BJ (cell line): ENCODE data around the gene ADARB1. TPM values are rescaled to one million over a fixed set of nuclear protein-coding genes. Genes with fewer than 3 reads are reported as not detected.

Experiments
- CTCF ChIA-PET: fragments of 350-600 bp; formaldehyde crosslinking; extraction: SDS; loops from one replicate; lab custom pipeline; 2021; ENCODE audit warnings: antibody characterized with exemption, inconsistent platforms; lab: Yijun Ruan, JAX
- POLR2A ChIA-PET: fragments of 300-600 bp; sonication (Branson Sonifier 250); formaldehyde crosslinking; extraction: SDS; loops from one replicate; lab custom pipeline; 2021; ENCODE audit warnings: antibody characterized with exemption; lab: Charles Lee
- DNase-seq: peaks from one replicate; pipeline ENCODE4 v3.0.0-alpha.2; 2011; ENCODE audit warnings: low read depth
- H3K27me3 ChIP-seq: 2 replicates; pipeline ENCODE4 v1.6.0; 2011; ENCODE audit warnings: low read length; ENCODE audit not compliant: control insufficient read depth, insufficient read depth
- H3K36me3 ChIP-seq: 2 replicates; pipeline ENCODE4 v1.5.1; 2011; ENCODE audit warnings: low read length; ENCODE audit not compliant: control insufficient read depth, insufficient read depth
- H3K4me3 ChIP-seq: 2 replicates; pipeline ENCODE4 v1.5.1; 2011; ENCODE audit warnings: low read depth, mild to moderate bottlenecking, control low read depth, low read length
- polyA plus RNA-seq: library from polyadenylated mRNA; depleted of rRNA; stranded (reverse); fragments of >200 nt; gene quantifications from 2 replicates; pipeline ENCODE4 v1.2.3, GENCODE V29; 2011
- TF ChIP-seq, protein P1 (sequence below): IDR thresholded peaks from 2 replicates; pipeline ENCODE4 v1.5.1; 2011; ENCODE audit warnings: low read depth, mild to moderate bottlenecking, control low read depth, inconsistent platforms, low read length, moderate library complexity; ENCODE audit not compliant: insufficient read depth

Gene ADARB1
- polyA plus RNA-seq, 1 experiment, result 10.9 TPM

DNA sequence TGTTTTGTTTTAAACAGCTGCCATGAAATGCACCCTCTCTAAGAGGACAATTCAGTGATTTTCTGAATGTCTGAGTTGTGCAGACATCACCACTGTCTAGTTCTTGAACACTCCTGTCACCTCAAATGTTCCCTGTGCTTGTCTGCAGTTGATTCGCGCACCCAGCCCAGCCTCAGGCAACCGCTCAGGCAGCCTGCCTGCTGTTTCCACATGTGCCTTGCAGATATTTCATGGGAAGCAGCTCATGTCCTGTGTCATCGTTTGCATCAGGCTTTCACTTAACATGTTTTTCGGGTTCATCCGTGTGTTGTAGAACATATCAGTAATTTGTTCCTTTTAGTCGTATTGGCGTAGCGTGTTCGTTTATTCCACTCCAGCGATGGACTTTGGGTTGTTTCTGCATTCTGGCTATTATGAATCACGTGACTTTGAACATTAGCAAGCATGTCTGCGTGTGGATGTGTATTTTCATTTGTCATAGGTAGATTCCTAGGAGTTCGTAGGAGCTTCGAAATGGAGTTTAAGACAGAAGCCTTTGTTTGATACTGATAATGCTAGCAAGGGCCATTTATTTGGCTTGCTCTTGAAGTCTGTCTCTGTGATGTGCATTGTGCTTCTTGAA is 12.1 kb downstream of the ADARB1 start:
- POLR2A ChIA-PET, result no interaction called here
- DNase-seq, result no peak

DNA sequence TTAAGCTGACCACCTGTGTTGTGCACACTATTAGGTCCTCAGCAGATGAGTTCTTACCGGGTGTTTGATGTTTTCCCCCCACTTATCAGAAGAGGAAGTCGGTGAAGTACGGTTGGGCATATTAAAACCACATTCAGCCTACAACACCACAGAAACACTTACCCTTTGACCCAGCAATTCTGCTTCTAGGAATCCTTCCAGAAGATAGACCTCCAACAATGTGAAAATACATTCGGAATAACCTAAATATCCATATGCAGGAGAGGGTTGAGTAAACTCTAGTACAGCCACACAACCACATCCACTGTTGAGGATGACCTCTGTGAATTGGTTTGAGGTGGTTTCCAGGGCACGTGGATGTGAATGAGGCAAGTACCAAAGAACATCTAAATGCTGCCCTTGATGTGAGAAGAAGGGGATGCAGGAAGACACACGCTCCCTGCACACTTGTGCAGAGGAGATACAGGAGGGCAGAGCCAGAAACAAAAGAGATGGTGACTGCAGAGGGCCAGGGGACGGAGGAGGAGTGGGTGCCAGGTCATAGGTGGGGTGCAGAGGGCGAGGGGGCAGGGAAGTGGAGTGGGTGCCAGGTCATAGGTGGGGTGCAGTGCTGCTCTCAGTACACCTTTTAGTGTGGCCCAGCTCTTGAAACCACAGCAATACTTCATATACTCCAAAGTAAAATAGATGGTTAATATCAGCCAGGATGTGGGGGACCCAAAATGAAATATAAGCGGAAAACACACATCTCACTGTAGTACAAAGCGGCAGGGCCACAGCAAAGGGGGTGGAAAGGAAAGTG is 12.8 kb downstream of the ADARB1 start:
- Histone ChIP-seq H3K36me3 (no peaks in the 10 kb centered on the region), H3K27me3 (no peaks in the 10 kb centered on the region), H3K4me3 (no peak overlapping the region)
- DNase-seq, result no peak
- TF ChIP-seq, protein P1, sequence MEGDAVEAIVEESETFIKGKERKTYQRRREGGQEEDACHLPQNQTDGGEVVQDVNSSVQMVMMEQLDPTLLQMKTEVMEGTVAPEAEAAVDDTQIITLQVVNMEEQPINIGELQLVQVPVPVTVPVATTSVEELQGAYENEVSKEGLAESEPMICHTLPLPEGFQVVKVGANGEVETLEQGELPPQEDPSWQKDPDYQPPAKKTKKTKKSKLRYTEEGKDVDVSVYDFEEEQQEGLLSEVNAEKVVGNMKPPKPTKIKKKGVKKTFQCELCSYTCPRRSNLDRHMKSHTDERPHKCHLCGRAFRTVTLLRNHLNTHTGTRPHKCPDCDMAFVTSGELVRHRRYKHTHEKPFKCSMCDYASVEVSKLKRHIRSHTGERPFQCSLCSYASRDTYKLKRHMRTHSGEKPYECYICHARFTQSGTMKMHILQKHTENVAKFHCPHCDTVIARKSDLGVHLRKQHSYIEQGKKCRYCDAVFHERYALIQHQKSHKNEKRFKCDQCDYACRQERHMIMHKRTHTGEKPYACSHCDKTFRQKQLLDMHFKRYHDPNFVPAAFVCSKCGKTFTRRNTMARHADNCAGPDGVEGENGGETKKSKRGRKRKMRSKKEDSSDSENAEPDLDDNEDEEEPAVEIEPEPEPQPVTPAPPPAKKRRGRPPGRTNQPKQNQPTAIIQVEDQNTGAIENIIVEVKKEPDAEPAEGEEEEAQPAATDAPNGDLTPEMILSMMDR, result no peak
- POLR2A ChIA-PET, result no interaction called here
- CTCF ChIA-PET, result interaction anchor here (0.7 to 2.2 kb wide), 3 partner anchors 11 to 18 kb away, joined by 3 to 6 read pairs (median 3); no protein-coding TSS in a partner anchor

More for the DNA sequence above, 12.1 kb downstream of the ADARB1 start:
- Histone ChIP-seq H3K27me3 (no peaks in the 10 kb centered on the region), H3K4me3 (no peak overlapping the region), H3K36me3 (no peaks in the 10 kb centered on the region)
- CTCF ChIA-PET, result interaction anchor here (0.7 to 2.2 kb wide), 4 partner anchors 9 to 19 kb away, joined by 3 to 6 read pairs (median 3); no protein-coding TSS in a partner anchor
- TF ChIP-seq, protein P1, result no peak

DNA sequence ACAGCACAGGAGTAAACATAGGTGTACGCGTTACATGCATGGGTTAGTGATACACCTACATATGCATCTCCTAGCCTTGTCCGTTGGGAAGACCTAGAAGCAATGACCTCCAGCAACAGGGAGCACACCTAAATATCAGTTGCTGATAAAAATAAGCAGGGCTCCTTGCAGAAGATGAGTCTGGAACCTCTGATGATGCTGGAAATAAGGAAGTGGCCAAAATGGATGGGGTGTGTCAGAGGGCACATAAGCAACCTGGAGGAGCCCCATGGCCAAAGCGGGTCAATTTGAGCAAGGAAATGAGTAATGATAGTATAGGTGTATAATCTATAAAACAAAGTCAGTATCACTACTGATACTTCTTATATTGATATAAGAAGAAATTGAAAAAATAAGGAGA is 13.7 kb downstream of the ADARB1 start:
- Histone ChIP-seq H3K4me3 (no peak overlapping the region), H3K36me3 (no peaks in the 10 kb centered on the region), H3K27me3 (no peaks in the 10 kb centered on the region)
- CTCF ChIA-PET, result no interaction called here
- TF ChIP-seq, protein P1, result no peak
- no peak for DNase-seq
- POLR2A ChIA-PET, result no interaction called here

DNA sequence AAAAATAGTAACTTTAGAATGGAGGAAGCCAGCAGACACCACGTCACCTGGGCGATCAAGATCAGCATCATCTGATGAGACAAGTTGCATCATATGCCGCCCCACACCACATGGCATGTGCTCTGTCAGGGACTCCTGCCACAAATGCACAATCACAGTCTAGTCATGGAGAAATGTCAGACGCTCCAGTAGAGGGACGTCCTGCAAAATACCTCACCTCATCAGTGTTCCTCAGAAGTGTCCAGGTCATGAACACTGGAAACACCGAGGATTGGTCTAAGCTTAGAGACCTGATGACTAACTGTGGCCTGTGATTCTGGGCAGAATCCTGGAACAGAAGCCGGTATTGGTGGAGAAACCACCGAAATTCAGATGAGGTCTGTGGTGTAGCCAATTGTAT is 14.3 kb downstream of the ADARB1 start:
- no peaks in the 10 kb centered on the region for H3K27me3 ChIP-seq
- TF ChIP-seq, protein P1, result no peak
- CTCF ChIA-PET, result interaction anchor here (1.4 kb wide), 1 partner anchor 11 kb away, joined by 3 read pairs; no protein-coding TSS in a partner anchor
- DNase-seq, result no peak
- no peaks in the 10 kb centered on the region for H3K36me3 ChIP-seq
- no peak overlapping the region for H3K4me3 ChIP-seq
- POLR2A ChIA-PET, result no interaction called here

DNA sequence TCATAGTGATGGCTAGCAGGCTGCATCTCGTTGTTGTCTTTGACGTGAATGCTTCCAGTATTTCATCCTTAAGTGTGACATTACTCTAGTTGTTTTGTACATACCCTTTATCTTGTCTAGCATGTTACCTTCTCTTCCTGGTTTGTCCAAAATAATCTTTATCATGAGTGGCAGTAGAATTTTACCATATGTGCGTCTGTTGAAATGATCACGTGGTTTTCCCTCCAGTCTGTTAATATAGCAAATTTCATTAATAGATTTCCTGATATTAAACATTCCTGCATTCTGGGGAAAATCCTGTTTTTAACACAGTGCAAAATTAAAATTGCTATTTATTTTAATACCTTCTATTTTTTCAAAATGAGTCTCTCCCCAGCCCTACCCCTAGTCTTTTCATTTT is 15.6 kb downstream of the ADARB1 start:
- no peaks in the 10 kb centered on the region for H3K27me3 ChIP-seq
- POLR2A ChIA-PET, result no interaction called here
- CTCF ChIA-PET, result interaction anchor here (0.7 to 1.0 kb wide), 3 partner anchors 9 to 47 kb away, joined by 3 read pairs; no protein-coding TSS in a partner anchor

More for the DNA sequence above, 15.6 kb downstream of the ADARB1 start:
- H3K4me3 ChIP-seq, result no peak overlapping the region
- no peak for DNase-seq
- H3K36me3 ChIP-seq, result no peaks in the 10 kb centered on the region
- TF ChIP-seq, protein P1, result no peak
